GM21723 (cell line): ENCODE data around the gene FXYD2.
"Not testable (repeated sequence)": the region's sequence is repeated elsewhere in the genome, so short reads cannot be mapped to it uniquely, and the experiment has no call there.

Experiments
- ATAC-seq: cut with Tn5 transposase; IDR thresholded peaks from one replicate; pipeline ENCODE4 v1.9.1; 2021; ENCODE audit warnings: mild to moderate bottlenecking, moderate library complexity; ENCODE audit not compliant: unreplicated experiment

Gene FXYD2

DNA sequence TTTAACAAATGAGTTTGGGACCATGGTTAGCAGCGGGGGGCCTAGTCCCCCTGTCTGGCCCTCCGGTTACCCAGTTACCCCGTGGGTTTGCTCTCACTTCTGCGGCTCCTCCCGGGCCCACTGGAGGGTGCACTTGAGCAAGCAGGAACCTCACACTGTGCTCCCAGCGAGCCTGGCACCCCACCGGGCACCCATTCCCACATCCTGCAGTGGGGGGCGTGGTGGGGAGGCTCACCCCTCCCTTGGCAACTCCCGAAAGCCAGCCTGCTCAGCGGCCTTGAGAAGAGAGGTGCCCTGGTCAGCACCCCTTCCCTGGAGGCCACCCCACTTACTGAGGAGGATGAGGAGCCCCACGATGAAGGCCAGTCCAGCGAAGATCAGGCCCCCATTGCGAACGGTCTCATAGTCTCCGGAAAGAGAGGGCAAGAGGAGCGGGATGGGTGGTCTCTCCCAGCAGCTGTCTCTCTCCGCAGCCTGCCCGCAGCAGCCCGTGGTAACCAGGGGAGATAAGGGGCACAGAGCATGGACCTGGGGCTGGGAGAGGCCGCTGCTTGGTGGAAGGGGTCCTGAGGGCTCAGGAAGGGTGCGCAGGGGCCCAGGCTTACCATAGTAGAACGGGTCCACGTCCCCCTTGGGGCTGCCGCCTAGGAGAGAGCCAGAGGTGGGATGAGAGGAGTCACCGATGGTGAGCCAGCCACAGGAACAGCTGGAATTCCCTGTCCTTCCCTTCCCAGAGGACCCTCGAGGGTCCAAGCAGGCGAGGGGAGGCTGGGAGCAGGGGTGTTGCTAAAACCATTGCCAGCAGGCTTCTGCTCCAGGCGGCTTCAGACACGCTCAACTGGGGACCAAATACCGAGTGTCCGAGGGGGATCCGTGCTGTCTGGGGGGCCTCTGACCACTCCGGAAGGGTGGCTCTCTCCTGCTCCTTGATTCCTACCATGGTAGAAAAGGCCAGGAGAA, 2.2 kb downstream of the FXYD2 start:
- no peak for ATAC-seq

- ATAC-seq, result no peak
Observed at GRCh38 chr11:117821431-117821830, 3.1 kb downstream of the FXYD2 start.

DNA sequence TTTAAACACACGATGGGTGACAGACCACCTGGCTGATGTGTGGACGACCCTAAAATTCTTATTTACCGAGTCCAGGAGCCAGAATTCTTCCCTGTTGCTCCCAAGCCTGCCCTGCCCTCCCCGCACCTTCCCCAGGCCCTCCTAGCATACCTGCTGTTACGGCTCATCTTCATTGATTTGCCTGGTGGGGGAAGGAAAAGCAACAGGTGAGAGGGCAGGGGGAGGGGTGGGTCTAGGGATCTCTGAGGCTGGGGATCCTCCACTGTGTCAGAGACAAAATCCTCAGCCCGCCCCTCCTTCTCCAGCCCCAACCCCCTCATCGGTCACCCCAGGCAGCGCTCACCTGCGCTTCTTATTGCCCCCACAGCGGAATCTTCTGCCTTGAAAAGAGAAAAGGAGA, 4.0 kb downstream of the FXYD2 start:
- no peak for ATAC-seq

- ATAC-seq, result no peak
Observed at GRCh38 chr11:117820071-117820470, 4.5 kb downstream of the FXYD2 start.

DNA sequence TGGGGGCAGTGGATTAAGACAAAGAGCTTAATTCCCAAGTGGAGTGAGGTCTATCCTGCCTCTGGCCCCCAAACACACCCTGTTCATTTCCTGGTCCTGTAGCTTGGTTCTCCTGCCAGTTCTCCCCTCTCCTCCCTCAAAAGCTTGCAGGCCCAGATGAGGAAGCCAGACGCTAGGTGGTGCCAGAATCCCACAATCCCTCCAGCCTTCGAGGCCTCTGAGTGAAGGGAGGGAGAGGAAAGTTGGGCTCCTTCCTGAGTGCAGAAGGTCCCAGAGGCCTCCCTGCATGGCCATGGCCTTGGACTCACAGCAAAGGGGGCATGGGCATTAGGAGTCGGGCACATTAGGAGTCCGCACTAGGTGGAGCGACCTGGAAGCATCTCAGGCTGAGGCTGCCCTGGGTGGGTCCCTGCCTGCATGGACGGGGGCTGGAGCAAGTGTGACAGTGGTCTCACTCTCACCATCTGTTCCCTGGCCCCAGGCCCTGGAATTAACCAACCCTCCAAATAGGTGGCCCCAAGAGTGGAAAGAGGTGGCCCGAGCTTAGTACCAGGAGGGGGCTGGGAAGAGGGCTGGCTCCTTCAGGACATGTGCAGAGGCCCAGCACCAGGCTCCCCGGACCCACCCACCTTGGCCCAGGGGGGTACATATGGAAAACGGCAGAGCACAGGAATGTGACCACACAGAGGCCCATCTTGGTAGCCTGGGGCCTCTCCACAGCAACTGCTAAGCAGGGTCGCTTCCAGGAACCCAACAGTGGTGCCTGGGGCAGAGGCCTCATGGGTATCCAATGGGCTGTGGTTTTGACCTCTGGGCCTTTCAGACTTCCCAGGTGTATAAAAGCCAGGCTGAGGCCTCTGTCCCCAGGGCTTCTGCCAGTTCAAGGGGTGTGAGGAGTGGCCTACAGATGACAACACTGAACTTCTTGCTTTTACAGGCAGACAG, 5.2 kb downstream of the FXYD2 start:
- no peak for ATAC-seq

- no peak for ATAC-seq
Observed at GRCh38 chr11:117818041-117818873, 6.3 kb downstream of the FXYD2 start.

DNA sequence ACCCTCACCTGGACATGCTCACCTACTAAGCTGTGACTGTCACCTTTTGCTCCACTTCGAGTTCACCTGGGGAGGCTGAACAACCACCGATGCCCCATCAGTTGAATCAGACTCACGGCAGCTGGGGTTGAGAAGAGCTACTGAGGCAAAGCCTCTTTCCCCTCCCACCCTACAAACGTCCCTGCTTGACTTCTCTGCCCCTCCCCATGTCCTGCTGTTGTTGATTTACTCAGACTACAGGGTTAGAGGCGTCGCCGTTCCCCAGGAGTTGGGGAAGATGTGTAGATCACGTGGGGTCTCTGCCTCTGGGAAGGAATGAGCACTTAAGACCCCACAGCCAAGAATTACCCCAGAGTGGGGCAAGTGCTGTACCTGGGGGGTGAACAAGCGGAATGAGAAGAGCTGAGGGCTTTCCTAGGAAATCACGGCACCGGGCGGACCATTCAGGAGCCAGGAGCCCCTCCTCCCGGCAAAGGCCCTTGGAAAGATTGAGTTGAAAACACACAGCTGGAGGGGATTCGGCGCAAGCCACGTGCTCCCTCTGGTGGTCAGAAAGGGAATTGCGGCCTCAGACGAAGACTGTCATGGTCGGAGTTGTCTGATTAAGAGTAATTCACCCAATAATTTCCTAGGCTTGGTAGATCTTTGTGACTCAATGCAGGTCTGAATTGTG, 7.0 kb downstream of the FXYD2 start:
- ATAC-seq, result no peak

GRCh38 chr11:117816846-117817367, 7.6 kb downstream of the FXYD2 start:
- ATAC-seq, result no peak

- ATAC-seq, result no peak
Observed at GRCh38 chr11:117816151-117816741, 8.3 kb downstream of the FXYD2 start.

DNA sequence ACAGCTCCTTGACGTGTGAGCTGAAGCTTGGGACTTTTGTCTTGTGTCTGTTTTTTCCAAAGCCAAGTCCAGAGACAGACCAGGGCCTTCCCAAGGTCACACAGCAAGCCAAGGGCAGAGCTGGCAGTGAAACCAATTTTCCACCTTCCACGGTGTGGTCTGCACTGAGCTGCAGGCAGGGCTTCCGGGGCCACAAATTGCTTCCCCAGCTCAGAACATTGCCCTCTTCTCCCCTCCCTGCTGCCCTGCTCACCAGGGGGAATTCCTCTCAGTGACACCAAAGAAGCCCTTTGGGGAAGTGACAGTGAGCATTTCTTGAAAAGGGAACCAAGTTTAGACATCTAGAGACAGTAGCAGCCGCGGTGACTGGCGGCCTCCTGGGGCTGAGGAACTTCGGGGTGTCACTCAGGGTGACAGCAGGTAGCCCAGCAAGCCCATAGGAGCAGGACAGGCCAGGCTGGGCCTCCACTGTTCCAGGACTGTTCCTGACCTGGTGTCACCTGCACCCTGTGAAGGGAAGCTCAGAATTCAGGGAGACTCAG, 9.2 kb downstream of the FXYD2 start:
- peak; percentile 68 for ATAC-seq

GRCh38 chr11:117814766-117815261, 9.7 kb downstream of the FXYD2 start:
- peak; percentile 53 for ATAC-seq

DNA sequence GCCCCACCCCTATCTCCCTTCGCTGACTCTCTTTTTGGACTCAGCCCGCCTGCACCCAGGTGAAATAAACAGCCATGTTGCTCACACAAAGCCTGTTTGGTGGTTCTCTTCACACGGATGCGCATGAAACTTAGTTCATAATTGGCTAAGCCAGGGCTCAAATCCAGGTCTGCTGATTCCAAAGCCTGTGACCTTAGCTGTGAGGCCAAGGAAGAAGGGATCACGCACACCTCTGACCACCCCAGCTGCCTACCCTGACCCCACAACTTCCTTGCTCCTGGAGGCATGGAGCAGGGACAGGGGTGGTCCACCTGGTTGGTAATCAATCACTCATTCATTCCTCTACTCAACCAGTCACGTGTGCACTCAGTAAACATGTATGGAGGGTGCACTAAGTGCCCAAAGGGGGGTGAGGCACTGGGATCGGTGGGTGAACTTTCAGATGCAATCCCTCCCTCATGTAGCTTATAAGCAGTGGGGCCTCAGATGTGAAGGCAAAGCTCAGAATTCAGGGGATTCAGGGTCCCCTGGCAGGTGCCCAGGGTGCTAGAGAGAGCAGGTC, 10.3 kb downstream of the FXYD2 start:
- no peak for ATAC-seq

DNA sequence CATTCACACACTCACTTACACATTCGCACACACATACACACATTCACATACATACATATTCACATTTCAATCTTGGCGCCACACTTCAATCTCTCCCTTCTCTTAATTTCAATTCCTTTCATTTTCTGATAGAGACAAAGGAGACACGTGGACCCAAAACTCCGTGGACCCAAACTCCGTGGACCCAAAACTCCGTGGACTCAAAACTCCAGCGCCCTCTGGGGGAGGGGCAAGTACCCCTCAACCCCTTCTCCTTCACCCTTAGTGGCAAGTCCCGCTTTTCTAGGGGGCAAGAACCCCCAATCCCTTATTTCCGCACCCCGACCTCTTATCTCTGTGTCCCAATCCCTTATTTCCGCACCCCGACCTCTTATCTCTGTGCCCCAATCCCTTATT, 14.5 kb downstream of the FXYD2 start:
- ATAC-seq, result not testable (repeated sequence)

- no peak for ATAC-seq
Observed at GRCh38 chr11:117809236-117810055, 15.1 kb downstream of the FXYD2 start.

DNA sequence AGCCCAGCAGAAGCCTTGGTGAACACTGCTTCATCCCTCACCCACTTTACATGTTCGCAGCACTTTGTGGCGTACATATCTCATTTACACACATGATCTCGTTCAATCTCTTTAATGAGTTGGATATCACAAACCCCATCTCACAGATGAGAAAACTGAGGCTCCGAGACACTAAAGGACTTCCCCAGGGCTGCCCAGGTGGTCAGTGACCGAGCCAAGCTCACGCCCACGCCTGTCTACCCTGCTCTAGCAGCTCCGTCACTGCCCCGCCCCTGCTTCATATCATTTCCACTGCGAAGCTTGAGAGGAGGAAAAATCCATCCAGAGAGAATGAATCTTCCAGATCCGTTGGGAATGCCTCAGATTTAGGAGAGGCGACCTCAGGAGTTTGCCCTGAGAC, 15.8 kb downstream of the FXYD2 start:
- ATAC-seq, result no peak

DNA sequence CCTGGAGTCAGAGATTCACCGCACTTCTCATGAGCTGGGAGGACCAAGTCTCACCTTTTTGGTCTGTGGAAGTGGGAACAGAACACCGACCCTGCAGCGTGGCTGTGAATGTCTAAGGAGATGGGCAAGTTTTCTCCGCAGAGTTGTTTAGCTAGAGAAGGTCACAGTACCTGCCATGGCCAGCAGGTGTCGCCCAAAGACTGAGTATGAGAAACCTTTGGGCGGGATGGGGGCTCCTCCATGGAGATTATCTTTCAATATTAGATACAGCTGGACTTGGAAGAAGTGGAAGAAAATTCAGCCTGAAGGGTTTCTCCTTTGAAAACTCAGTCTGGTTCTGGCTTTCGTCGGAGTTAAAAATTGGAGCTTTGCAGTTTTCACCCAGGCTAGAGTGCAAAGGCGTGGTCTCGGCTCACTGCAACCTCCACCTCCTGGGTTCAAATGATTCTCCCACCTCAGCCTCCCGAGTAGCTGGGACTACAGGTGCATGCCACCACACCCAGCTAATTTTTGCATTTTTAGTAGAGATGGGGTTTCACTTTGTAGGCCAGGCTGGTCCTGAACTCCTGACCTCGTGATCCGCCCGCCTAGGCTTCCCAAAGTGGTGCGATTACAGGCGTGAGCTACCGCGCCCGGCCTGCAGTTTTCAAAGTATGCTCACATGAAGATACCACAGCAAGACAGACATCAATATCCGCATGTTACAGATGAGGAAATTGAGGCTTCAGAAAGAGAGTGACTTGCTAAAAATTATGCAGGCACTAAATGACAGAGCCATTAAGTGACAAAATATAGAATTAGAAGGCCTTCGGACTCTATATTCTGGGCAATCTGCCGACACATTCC, 16.8 kb downstream of the FXYD2 start:
- no peak for ATAC-seq

GRCh38 chr11:117806846-117807245, 17.7 kb downstream of the FXYD2 start:
- ATAC-seq, result no peak
